SU-DHL-6 (cell line): Measurements from ENCODE around the gene FAM9A.

ENCODE experiments used
- CTCF ChIP-seq: fragments of 200-600 bp; sonication (generic); IDR thresholded peaks from one replicate; pipeline ENCODE4 v1.5.1; 2017; ENCODE audit warnings: antibody characterized with exemption, mild to moderate bottlenecking, low read length, moderate library complexity; ENCODE audit not compliant: insufficient read depth, poor library complexity, severe bottlenecking
- EZH2phosphoT487 ChIP-seq: fragments of 200-600 bp; sonication (generic), shearing (Covaris generic); conservative IDR thresholded peaks from 2 replicates; pipeline ENCODE4 v1.6.1; 2018; ENCODE audit warnings: mild to moderate bottlenecking, antibody characterized with exemption, low read length, moderate library complexity, mixed read lengths

DNA sequence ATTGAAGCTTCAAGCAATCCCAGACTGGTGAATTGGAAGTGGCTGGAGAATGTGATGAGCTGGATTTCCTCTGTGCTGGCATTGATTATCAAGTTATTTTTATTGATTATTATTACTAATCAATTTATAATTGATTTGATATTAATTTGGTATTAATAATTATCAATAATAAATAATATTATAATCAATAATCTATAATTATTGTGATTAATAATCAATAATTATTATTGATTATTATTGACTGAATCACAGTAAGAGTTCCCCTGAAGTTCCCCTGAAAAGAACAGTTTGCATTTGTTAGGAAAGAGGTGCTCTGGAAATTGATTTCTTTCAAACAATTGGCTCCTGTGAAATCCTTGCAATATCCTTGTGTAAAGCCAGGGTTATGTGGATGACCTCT, 7.5 kb upstream of the FAM9A start:
- TF ChIP-seq CTCF (no peak), EZH2phosphoT487 (no peak)
